ENCODE data around the gene ARMC9.

Gene ARMC9

DNA sequence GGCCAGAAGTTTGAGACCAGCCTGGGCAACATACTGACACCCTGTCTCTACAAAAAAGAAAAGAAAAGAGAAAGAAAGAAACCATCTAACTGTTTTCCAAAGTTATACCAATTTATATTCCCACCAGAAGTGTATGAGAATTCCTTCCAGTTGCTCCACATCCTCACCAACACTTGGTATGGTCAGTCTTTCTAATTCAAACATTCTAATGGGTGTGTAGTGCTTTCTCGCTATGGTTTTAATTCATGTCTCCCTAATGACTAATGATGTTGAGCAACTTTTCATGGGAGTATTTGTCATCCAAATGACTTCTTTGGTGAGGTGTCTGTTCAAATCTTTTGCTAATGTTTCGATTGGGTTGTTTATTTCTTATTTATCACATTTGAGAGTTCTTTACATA lies 186.5 kb downstream of the ARMC9 start:
- DNase-seq, result no peak

GRCh38 chr2:231385429-231385828 lies 187.0 kb downstream of the ARMC9 start:
- no peak for DNase-seq

DNA sequence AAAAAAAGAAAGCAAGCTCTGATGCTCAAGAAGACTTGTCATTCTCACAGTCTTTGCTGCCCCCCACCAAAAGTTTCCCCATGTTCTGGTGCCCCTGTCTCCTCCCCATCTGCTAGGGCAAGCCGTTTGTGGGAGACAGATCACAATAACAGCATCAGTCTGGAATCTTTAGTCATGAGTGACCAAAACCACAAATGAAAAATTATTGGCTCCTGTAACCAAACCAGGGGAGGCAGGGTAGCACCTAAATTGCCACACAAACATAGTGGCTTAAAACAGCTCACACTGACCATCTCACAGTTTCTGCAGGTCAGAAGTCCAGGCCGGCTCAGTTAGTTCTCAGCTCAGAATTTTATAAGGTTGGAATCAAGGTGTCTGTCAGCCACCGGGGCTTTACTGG lies 188.0 kb downstream of the ARMC9 start:
- DNase-seq, result no peak

GRCh38 chr2:231387904-231388724 lies 189.7 kb downstream of the ARMC9 start:
- DNase-seq, result no peak

- DNase-seq, result no peak
Measured at GRCh38 chr2:231388725-231389346, 190.4 kb downstream of the ARMC9 start.

- no peak for DNase-seq
Measured at GRCh38 chr2:231390667-231391066, 192.2 kb downstream of the ARMC9 start.

- no peak for DNase-seq
Measured at GRCh38 chr2:231391981-231392380, 193.6 kb downstream of the ARMC9 start.

- no peak for DNase-seq
Measured at GRCh38 chr2:231392431-231393148, 194.2 kb downstream of the ARMC9 start.

- no peak for DNase-seq
Measured at GRCh38 chr2:231393149-231394131, 195.0 kb downstream of the ARMC9 start.

DNA sequence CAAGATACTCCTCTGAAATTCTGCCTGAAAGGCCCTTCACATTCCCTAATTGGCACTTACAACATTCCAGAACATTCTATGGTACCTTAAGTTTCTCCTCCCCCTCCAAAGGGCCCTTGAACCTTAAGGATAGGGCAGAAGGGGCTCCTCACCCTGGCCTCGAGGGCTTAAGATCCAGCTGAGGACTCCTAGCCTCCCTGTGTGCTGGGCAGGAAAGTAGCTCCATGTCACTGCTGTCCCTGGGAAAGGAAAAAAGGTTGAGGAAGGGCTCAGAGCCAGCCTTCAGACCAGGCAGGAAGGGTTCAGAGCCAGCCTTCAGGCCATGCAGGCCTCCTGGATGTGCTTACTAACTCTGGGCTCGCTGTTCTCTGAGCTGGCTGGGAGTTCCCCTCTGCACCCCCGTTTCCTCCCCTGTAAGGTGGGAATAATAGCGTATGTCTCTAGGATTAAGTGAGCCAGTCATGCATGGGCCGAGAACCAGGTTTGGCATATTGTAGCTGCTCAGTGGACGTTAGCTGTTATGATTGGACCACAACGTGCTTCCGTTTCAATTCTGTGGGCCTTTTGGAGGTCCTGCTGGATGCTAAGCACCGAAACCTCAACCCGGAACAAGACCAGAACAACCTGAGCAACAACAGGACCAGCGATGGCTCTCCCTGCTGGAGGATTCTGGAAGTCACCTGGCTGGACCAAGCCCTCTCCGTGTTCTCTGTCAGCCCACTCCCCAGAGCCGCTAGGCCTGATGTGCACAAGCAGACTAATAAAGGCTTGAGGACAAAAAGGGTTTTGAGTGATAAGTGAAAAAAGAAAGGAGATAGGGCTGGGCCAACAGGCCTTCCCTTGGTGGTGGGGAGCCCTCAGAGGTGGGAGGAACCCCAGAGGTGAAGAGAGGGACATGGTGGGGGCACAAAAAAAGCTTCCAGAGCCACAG lies 196.0 kb downstream of the ARMC9 start:
- DNase-seq, result no peak

GRCh38 chr2:231395188-231396057 lies 197.0 kb downstream of the ARMC9 start, which contains the start of gene B3GNT7:
TSS of gene B3GNT7 (plus strand) at chr2:231395710. CDS start at chr2:231395804, 94 bp downstream.
- no peak for DNase-seq

DNA sequence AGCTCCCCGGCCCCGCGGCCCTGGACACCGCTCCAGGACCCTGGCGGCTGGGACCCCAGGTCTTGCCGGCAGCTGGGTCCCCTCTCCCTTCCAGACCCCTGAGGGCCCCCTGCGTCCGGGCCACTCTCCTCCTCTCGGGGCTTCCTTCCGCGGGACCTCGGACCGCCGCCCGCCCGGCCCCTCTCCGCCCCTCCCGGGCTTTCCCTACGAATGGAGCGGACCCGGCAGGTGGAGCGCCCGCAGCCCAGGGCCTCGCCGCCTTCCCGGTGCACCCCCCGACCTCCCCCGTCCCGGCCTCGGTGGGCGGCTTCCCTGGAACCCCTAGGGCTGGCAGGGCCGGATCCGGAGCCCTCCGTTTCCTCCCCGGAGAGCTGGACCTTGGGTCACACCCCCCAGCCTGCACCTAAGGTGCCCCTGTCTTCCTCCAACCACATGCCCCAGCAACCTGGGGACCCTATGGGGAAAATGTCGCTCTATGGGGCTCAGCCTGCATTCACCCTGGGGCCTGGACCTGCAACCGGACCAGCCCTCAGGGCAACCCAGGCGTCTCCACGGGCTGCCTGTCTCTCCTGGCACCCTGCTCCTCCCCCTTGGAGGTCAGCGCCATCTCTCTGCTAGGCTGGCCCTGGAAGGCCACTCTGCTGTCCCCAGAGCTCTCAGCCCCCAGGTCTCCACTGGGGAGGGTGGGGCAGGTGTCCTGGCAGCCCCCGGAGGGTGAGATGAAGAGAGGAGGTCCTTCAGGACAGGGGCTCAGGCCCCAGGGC lies 197.8 kb downstream of the ARMC9 start:
- DNase-seq, result no peak

- no peak for DNase-seq
Measured at GRCh38 chr2:231397011-231397927, 198.8 kb downstream of the ARMC9 start.

GRCh38 chr2:231397928-231398294 lies 199.5 kb downstream of the ARMC9 start:
- DNase-seq, result no peak

DNA sequence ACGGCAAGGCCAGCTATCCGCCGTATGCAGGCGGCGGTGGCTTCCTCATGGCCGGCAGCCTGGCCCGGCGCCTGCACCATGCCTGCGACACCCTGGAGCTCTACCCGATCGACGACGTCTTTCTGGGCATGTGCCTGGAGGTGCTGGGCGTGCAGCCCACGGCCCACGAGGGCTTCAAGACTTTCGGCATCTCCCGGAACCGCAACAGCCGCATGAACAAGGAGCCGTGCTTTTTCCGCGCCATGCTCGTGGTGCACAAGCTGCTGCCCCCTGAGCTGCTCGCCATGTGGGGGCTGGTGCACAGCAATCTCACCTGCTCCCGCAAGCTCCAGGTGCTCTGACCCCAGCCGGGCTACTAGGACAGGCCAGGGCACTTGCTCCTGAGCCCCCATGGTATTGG lies 200.2 kb downstream of the ARMC9 start:
- no peak for DNase-seq

DNA sequence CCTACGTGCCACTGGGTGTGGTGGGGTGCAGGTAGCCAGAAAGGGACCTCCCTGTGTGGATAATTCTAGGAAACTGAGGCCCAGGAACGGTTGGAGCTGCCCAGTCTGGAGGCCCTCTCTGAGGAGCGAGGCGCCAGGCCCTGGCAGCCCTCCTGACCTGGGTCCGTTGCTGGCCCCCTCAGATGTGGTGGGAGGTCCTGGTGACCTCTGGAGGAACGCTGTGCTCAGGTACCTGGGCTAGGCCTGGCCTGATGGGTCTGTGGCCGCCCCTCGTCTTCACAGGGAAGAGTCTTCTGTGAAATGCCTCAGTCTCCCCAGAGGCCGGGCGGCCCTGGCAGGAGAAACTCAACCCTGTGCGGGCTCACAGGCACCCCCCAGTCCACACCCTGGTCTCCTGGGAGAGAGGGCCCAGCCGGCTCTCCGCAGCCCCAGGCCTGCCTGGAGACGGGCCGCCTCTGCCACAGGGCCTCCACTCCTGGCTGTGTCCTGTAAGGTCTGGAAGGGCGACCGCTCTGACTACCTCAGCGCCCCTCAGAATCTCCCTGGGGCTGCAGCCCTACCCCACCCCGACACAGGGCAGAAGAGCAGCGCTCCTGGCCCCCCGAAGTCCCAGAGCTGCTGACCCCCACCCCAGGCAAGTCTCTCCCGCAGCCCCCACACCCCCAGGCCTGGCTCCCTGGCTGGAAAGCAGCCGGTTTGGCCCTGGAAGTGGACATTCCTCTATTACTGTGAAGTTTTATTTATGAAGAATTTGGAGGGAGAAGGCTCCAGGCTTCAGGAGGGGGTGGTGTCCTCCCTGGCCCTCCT lies 200.8 kb downstream of the ARMC9 start:
- no peak for DNase-seq

GRCh38 chr2:231399853-231400680 lies 201.6 kb downstream of the ARMC9 start:
- DNase-seq, result no peak

Data from amniotic stem cell (primary cell).